Testis (tissue), 3 donors: ENCODE measurements around the gene CBX2. TPM values are rescaled to one million over a fixed set of nuclear protein-coding genes. Genes with fewer than 3 reads are reported as not detected.

Experiments
- DNase-seq: peaks from one replicate; pipeline ENCODE4 v3.0.0-alpha.2; 2019
- H3K27ac ChIP-seq, 2 donors: fragments of 200-600 bp; sonication (generic); one replicate each; pipeline ENCODE4 v1.5.1; 2019
- H3K27me3 ChIP-seq: fragments of 200-600 bp; sonication (generic); one replicate; pipeline ENCODE4 v1.5.1; 2019
- H3K36me3 ChIP-seq: fragments of 200-600 bp; sonication (generic); one replicate; pipeline ENCODE4 v1.5.1; 2017; ENCODE audit warnings: low read depth; ENCODE audit errors: missing control alignments
- H3K4me1 ChIP-seq: fragments of 200-600 bp; sonication (generic); one replicate; pipeline ENCODE4 v1.5.1; 2019
- H3K4me3 ChIP-seq, 2 donors: fragments of 200-600 bp; sonication (generic); one replicate each; pipeline ENCODE4 v1.5.1; 2017 to 2019
- H3K9me3 ChIP-seq: fragments of 200-600 bp; sonication (generic); one replicate; pipeline ENCODE4 v1.5.1; 2017
- POLR2A ChIP-seq: fragments of 450-650 bp; IDR thresholded peaks from one replicate; pipeline ENCODE4 v1.6.1; 2017; ENCODE audit warnings: antibody characterized with exemption, mild to moderate bottlenecking, moderate library complexity
- WGBS, 2 donors: methylation state at CpG; one replicate each; pipeline ENCODE4 v1.1.5; 2018; 5-methylcytosine and 5-hydroxymethylcytosine counted together
- intact Hi-C: fragments of 100-400 bp; cut with DNase I; formaldehyde crosslinking; loops from one replicate; pipeline ENCODE4 v1.15.1; 2023; ENCODE audit warnings: low total_unique reads
- polyA plus RNA-seq: library from polyadenylated mRNA; stranded (reverse); fragments of 350-450 nt; fragmentation: Illumina TruSeq; extraction: RNeasy Lipid Tissue Mini Kit (QIAGEN cat#74804); gene quantifications from one replicate; pipeline ENCODE4 v1.2.3, GENCODE V29; 2014; ENCODE audit warnings: low read depth, low replicate concordance; ENCODE audit not compliant: insufficient read depth
- total RNA-seq, 2 donors: library from RNA; depleted of rRNA; stranded (reverse); fragments of >200 nt; gene quantifications; one replicate each; pipeline ENCODE4 v1.2.3, GENCODE V29; 2016
- TF ChIP-seq, protein P1 (sequence below), 3 experiments: fragments of 450-650 bp in 2 of 3; fragments of 200-600 bp in 1 of 3; sonication (generic) in 1 of 3; IDR thresholded peaks; one replicate each; pipeline ENCODE4 v1.5.1; 2016 to 2019; ENCODE audit warnings: antibody characterized with exemption in 3 of 3, mild to moderate bottlenecking in 2 of 3, moderate library complexity in 1 of 3

CBX2 gene
- total and polyA plus RNA-seq, 3 donors from 2014 or later: 19.4 to 30.7 (median 27.1) TPM

DNA sequence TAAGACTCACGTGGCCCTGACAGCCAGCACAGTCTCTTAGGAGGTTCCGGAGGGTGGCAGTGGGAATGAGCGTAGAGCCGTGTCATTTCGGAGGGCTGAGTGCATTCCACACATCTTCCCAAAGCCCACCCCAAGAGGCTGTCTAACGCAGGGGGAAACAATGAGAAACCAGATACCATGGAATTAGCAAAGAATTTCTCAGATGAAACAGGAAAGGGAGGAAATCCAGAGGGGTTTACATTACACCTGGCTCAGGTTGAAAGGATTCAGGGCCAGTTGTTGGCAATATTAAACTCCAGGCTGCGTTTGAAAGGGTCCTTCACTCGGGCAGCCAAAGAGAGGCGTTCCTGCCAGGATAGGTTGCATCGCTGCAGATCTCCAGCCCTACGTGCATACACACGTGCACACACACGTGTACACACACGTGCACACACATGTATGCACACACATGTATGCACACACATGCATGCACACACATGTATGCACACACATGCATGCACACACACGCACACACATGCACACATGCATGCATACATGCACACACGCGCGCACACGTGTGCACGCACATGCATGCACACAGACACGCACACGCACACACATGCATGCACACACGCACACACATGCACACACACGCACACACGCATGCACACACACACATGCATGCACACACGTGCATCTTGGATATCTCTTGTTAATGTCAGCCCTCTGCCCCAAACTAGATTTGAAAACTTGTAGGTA, 49.1 kb downstream of the CBX2 start:
- H3K4me1 ChIP-seq: peaks cover 11% of the 10 kb centered on the region
- H3K27ac ChIP-seq: no peak overlapping the region
- DNase-seq: no peak
- H3K9me3 ChIP-seq: no peaks in the 10 kb centered on the region
- TF ChIP-seq, protein P1, sequence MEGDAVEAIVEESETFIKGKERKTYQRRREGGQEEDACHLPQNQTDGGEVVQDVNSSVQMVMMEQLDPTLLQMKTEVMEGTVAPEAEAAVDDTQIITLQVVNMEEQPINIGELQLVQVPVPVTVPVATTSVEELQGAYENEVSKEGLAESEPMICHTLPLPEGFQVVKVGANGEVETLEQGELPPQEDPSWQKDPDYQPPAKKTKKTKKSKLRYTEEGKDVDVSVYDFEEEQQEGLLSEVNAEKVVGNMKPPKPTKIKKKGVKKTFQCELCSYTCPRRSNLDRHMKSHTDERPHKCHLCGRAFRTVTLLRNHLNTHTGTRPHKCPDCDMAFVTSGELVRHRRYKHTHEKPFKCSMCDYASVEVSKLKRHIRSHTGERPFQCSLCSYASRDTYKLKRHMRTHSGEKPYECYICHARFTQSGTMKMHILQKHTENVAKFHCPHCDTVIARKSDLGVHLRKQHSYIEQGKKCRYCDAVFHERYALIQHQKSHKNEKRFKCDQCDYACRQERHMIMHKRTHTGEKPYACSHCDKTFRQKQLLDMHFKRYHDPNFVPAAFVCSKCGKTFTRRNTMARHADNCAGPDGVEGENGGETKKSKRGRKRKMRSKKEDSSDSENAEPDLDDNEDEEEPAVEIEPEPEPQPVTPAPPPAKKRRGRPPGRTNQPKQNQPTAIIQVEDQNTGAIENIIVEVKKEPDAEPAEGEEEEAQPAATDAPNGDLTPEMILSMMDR (IDR thresholded peaks at IDR 0.05): no peak
- TF ChIP-seq POLR2A: no peak
- H3K36me3 ChIP-seq: no peaks in the 10 kb centered on the region
- H3K27me3 ChIP-seq: no peaks in the 10 kb centered on the region
- no peak overlapping the region for H3K4me3 ChIP-seq
- intact Hi-C loops: no loop called here
- 77 to 82% methylated on average over 22 to 26 of the region's 26 CpGs for WGBS, 2 donors

DNA sequence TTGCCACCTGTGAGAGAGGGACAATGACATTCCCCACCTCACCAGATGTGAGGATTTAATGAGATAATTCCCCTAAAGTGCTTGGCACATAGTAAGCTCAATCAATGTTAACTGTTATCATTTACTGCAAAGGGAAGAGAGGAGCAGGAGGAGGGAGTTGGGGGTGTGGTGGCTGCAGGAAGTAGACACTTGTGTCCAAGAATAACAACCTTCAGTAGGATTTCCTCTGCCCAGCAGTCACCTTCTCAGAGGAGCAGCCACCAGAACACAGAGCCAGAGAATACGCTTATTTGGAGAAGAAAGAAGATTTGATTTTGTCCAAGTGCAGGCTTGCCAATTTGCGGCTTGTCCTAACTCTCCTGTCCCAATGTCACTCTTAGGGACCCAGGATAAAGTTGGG, 51.1 kb downstream of the CBX2 start:
- Histone ChIP-seq H3K9me3 (no peaks in the 10 kb centered on the region), H3K27me3 (no peaks in the 10 kb centered on the region), H3K36me3 (no peaks in the 10 kb centered on the region), H3K27ac (no peak overlapping the region), H3K4me3 (no peak overlapping the region), H3K4me1 (peaks cover 23% of the 10 kb centered on the region)
- TF ChIP-seq POLR2A: no peak
- TF ChIP-seq, protein P1 (IDR thresholded peaks at IDR 0.05): no peak
- intact Hi-C loops: no loop called here
- WGBS, 2 donors: 72 to 92% methylated on average over 2 of the region's 2 CpGs
- no peak for DNase-seq

DNA sequence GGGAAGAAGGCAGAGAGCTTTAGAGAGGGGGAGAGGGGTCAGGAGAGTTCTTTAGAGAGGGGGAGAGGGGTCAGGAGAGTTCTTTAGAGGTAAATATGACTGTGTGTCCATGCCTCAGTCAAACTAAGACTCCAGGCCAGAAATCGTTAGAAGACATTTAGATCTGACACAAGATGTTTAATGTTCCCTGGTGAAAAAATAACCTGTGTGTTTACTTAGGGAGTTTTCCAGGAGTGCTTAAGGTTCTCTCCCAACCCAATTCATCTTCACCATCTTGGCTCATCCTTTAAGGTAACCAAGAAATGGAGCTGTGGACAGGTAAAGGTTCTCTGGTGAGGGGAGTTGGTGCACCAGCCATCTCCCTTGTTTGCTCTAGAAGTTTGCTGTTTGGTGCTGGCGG, 51.5 kb downstream of the CBX2 start:
- TF ChIP-seq, protein P1 (IDR thresholded peaks at IDR 0.05): no peak
- no peak for TF ChIP-seq POLR2A
- no peaks in the 10 kb centered on the region for H3K36me3 ChIP-seq
- DNase-seq: no peak
- intact Hi-C loops: no loop called here
- no peaks in the 10 kb centered on the region for H3K9me3 ChIP-seq
- WGBS, 2 donors: 68 to 75% methylated on average over 2 of the region's 2 CpGs
- no peak overlapping the region for H3K4me3 ChIP-seq
- no peaks in the 10 kb centered on the region for H3K27me3 ChIP-seq
- H3K27ac ChIP-seq: no peak overlapping the region
- H3K4me1 ChIP-seq: peaks cover 23% of the 10 kb centered on the region

GRCh38 chr17:79830303-79830702, 52.4 kb downstream of the CBX2 start:
- no peak overlapping the region for H3K27ac ChIP-seq
- H3K27me3 ChIP-seq: no peaks in the 10 kb centered on the region
- H3K4me1 ChIP-seq: peaks cover 23% of the 10 kb centered on the region
- intact Hi-C loops: no loop called here
- H3K9me3 ChIP-seq: no peaks in the 10 kb centered on the region
- no peaks in the 10 kb centered on the region for H3K36me3 ChIP-seq
- TF ChIP-seq POLR2A: no peak
- TF ChIP-seq, protein P1 (IDR thresholded peaks at IDR 0.05): no peak
- 66 to 84% methylated on average over 8 of the region's 8 CpGs for WGBS, 2 donors
- no peak for DNase-seq
- no peak overlapping the region for H3K4me3 ChIP-seq

DNA sequence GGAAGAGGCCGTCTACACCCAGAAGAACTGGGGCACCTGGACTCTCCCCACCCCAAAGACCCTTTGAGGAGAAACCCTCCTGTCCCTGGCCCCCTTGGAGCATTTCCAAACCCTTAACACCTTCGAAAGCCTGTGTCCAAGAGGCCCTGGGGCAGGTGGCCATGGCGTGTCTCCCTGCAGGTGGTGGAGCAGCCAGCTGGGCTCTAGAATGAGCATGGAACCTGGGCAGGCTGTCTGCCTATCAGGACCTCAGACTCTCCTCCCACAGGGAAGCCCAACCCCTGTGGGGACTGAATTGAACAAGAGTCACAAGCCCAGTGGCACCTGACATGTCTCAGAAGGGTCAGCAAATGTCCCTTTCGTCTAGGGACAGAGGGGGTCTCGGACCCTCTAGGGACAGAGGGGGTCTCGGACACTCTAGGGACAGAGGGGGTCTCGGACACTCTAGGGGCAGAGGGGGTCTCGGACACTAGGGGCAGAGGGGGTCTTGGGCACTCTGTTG, 52.9 kb downstream of the CBX2 start:
- no peaks in the 10 kb centered on the region for H3K9me3 ChIP-seq
- peaks cover 23% of the 10 kb centered on the region for H3K4me1 ChIP-seq
- no peak for DNase-seq
- no peak overlapping the region for H3K4me3 ChIP-seq
- TF ChIP-seq, protein P1 (IDR thresholded peaks at IDR 0.05): no peak
- TF ChIP-seq POLR2A: no peak
- H3K27ac ChIP-seq: peak overlapping the region in 1 of 2 donors; percentile 71
- H3K36me3 ChIP-seq: no peaks in the 10 kb centered on the region
- 90 to 94% methylated on average over 4 to 8 of the region's 8 CpGs for WGBS, 2 donors
- intact Hi-C loops: no loop called here
- no peaks in the 10 kb centered on the region for H3K27me3 ChIP-seq
